ENCODE results near the gene DYRK1A. TPM values are rescaled to one million over a fixed set of nuclear protein-coding genes. Genes with fewer than 3 reads are reported as not detected.

DYRK1A gene
- total RNA-seq, 1 experiment from 2014 or later: 49.3 TPM

DNA sequence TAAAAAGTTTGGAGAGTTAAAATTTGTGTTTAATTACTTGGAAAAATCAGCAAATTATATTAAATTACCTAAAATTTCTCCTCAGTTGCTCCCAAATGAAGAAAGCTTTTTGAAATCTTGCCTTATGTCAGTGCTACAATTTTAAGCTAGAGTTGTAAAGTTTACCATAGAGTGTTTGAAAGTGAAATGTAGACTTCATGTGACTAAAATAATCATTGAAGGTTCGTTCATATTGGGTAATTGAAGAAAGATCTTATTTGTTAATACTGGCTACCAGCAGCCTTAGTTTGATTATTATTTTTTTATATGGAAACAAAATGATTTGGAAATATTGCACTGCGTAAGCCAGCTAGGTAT lies 4.4 kb downstream of the DYRK1A start:
- ChIA-PET POLR2A (interaction anchor here (0.8 kb wide), 1 partner anchor 104 kb away, joined by 3 read pairs; the partner anchor contains the start of gene VPS26C), RAD21 (ENCODE audit: low non-redundant PET in 1 of 2, low total read pairs in 2 of 2, uncharacterized antibody in 2 of 2, unreplicated experiment in 2 of 2) (no interaction called here), CTCF (no interaction called here)
- DNase-seq (ENCODE audit: low read depth, low spot score): no peak
- intact Hi-C loops (cut with micrococcal nuclease): no loop called here
- H3K27ac ChIP-seq (ENCODE audit: low read depth, low read length): no peak overlapping the region
- H3K4me2 ChIP-seq (ENCODE audit: low read length): peak overlapping the region; percentile 95; the same call in 1 of the 2 replicates
- H3K9me2 ChIP-seq (ENCODE audit: insufficient read depth): no peaks in the 10 kb centered on the region; the same call in 1 of the 2 replicates
- BruUV-seq (replicated peaks): no TSS peak
- no peaks in the 10 kb centered on the region for H3K9me3 ChIP-seq (ENCODE audit: control insufficient read depth in 1 of 2, insufficient read depth in 1 of 2, low read depth in 1 of 2, low read length in 2 of 2)
- H3K79me2 ChIP-seq (ENCODE audit: insufficient read depth, low read length): peaks cover 89% of the 10 kb centered on the region
- no peak overlapping the region for H3K4me3 ChIP-seq (replicated peaks in 1 of 2; ENCODE audit: low read depth in 1 of 2, low read length in 2 of 2)
- no peak overlapping the region for H3K9ac ChIP-seq (ENCODE audit: low read length)
- H3K4me1 ChIP-seq (ENCODE audit: control insufficient read depth in 1 of 2, insufficient read depth in 2 of 2, low read length in 2 of 2): peaks cover 42 to 68% of the 10 kb centered on the region in 2 experiments
- peaks cover 29% of the 10 kb centered on the region; the same call in 1 of the 2 replicates for H4K20me1 ChIP-seq (ENCODE audit: insufficient read depth)
- no peaks in the 10 kb centered on the region for H3K27me3 ChIP-seq (ENCODE audit: insufficient read depth, low read length)
- H3K36me3 ChIP-seq (ENCODE audit: control insufficient read depth in 1 of 2, insufficient read depth in 2 of 2, low read length in 2 of 2): no peaks in the 10 kb centered on the region
- TF ChIP-seq CBX3 (IDR thresholded peaks at IDR 0.05; ENCODE audit: low read depth) (no peak), EZH2phosphoT487 (IDR thresholded peaks at IDR 0.05; ENCODE audit: borderline replicate concordance) (no peak), ZNF274 (IDR thresholded peaks at IDR 0.05; ENCODE audit: low read depth, low read length) (no peak)
- TF ChIP-seq, protein P1, sequence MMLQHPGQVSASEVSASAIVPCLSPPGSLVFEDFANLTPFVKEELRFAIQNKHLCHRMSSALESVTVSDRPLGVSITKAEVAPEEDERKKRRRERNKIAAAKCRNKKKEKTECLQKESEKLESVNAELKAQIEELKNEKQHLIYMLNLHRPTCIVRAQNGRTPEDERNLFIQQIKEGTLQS (IDR thresholded peaks at IDR 0.05): no peak
- TF ChIP-seq, protein P2, sequence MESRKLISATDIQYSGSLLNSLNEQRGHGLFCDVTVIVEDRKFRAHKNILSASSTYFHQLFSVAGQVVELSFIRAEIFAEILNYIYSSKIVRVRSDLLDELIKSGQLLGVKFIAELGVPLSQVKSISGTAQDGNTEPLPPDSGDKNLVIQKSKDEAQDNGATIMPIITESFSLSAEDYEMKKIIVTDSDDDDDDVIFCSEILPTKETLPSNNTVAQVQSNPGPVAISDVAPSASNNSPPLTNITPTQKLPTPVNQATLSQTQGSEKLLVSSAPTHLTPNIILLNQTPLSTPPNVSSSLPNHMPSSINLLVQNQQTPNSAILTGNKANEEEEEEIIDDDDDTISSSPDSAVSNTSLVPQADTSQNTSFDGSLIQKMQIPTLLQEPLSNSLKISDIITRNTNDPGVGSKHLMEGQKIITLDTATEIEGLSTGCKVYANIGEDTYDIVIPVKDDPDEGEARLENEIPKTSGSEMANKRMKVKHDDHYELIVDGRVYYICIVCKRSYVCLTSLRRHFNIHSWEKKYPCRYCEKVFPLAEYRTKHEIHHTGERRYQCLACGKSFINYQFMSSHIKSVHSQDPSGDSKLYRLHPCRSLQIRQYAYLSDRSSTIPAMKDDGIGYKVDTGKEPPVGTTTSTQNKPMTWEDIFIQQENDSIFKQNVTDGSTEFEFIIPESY (IDR thresholded peaks at IDR 0.05; ENCODE audit: extremely low read depth, insufficient replicate concordance, low read length): no peak
- TF ChIP-seq, protein P3, sequence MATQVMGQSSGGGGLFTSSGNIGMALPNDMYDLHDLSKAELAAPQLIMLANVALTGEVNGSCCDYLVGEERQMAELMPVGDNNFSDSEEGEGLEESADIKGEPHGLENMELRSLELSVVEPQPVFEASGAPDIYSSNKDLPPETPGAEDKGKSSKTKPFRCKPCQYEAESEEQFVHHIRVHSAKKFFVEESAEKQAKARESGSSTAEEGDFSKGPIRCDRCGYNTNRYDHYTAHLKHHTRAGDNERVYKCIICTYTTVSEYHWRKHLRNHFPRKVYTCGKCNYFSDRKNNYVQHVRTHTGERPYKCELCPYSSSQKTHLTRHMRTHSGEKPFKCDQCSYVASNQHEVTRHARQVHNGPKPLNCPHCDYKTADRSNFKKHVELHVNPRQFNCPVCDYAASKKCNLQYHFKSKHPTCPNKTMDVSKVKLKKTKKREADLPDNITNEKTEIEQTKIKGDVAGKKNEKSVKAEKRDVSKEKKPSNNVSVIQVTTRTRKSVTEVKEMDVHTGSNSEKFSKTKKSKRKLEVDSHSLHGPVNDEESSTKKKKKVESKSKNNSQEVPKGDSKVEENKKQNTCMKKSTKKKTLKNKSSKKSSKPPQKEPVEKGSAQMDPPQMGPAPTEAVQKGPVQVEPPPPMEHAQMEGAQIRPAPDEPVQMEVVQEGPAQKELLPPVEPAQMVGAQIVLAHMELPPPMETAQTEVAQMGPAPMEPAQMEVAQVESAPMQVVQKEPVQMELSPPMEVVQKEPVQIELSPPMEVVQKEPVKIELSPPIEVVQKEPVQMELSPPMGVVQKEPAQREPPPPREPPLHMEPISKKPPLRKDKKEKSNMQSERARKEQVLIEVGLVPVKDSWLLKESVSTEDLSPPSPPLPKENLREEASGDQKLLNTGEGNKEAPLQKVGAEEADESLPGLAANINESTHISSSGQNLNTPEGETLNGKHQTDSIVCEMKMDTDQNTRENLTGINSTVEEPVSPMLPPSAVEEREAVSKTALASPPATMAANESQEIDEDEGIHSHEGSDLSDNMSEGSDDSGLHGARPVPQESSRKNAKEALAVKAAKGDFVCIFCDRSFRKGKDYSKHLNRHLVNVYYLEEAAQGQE (IDR thresholded peaks at IDR 0.05; ENCODE audit: low read depth): no peak
- no peak overlapping the region for H2AFZ ChIP-seq (ENCODE audit: low read depth, low read length, poor library complexity, severe bottlenecking)
- ATAC-seq: no peak
